Tibial nerve (tissue), 4 donors: Measurements from ENCODE around the gene KLHL30.

ENCODE experiments used
- CTCF ChIP-seq, 5 experiments: fragments of 200-600 bp in 3 of 5; fragments of 450-650 bp in 2 of 5; sonication (generic) in 3 of 5; IDR thresholded peaks; one replicate each; pipeline ENCODE4 v1.5.1; 2016 to 2019; ENCODE audit warnings: antibody characterized with exemption in 5 of 5, mild to moderate bottlenecking in 3 of 5, moderate library complexity in 2 of 5
- EP300 ChIP-seq, 2 donors: sonication (generic); formaldehyde crosslinking; IDR thresholded peaks; one replicate each; pipeline ENCODE4 v1.6.1; 2017; ENCODE audit warnings: antibody characterized with exemption in 2 of 2, mild to moderate bottlenecking in 1 of 2
- POLR2A ChIP-seq, 2 donors: fragments of 450-650 bp; IDR thresholded peaks; one replicate each; pipeline ENCODE4 v1.6.1; 2017; ENCODE audit warnings: antibody characterized with exemption in 2 of 2, mild to moderate bottlenecking in 2 of 2, moderate library complexity in 2 of 2

GRCh38 chr2:238095143-238095542 is 43.3 kb upstream of the KLHL30 start:
- TF ChIP-seq CTCF (IDR thresholded peaks at IDR 0.05) = no peak
- TF ChIP-seq EP300 (IDR thresholded peaks at IDR 0.05) = no peak
- TF ChIP-seq POLR2A (IDR thresholded peaks at IDR 0.05) = no peak
